Measurements from ENCODE around the gene ERN1.
A peak's percentile ranks its signal among the peaks of the same experiment; 100 is the strongest.
"Not testable (repeated sequence)": the region's sequence is repeated elsewhere in the genome, so short reads cannot be mapped to it uniquely, and the experiment has no call there.

ERN1 gene

DNA sequence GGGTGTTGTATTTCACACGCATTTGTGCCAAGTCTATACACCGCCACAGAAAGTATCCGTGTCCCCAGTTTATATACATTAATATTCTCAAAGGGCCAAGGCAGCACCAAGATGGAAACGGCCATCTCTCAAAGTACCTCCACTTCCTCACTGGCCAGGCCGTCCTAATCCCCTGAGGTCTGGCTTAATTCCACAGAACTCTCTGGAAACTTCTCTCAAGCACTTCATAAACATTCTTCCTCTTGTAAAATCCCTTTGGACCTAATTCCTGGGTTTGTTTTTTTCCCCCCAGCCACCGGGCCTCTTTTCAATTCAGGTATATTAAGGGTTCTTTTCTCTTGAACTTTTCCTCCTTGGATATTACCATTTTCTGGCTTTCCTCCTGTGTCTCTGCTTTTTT is 5.1 kb upstream of the ERN1 start:
- DNase-seq (ENCODE audit: low read depth in 2 of 2), result no peak

DNA sequence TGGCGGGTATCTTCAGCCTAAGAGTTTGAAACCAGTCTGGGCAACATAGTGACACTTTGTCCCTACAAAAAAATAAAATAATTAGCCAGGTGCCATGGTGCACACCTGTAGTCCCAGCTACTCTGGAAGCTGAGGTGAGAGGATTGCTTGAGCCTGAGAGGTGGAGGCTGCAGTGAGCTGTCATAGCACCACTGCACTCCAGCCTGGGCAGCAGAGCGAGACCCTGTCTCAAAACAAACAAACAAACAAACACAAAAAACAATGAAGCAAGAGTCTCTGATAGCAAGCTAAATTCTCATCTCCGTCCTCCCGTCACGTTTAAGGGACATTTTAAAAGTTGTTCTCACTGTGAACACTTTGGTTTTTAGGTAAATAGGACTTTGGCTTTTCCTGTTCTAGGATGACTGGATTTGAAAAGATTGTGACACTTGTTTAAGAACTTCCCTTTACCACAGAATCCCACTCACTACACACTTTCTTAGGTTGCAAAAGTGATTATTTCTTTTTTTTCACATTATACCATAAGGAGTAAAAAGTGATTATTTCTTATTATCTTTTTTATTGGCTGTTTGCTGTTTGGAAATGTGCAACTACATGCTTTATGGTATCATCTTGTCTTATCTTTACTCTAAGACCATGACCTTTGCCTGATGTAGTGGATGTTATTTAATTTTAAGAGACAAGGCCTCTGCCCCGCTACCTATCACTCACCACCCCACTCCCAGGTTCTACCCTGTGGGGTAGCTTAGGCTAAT is 4.4 kb upstream of the ERN1 start:
- DNase-seq (ENCODE audit: low read depth in 2 of 2), result no peak

DNA sequence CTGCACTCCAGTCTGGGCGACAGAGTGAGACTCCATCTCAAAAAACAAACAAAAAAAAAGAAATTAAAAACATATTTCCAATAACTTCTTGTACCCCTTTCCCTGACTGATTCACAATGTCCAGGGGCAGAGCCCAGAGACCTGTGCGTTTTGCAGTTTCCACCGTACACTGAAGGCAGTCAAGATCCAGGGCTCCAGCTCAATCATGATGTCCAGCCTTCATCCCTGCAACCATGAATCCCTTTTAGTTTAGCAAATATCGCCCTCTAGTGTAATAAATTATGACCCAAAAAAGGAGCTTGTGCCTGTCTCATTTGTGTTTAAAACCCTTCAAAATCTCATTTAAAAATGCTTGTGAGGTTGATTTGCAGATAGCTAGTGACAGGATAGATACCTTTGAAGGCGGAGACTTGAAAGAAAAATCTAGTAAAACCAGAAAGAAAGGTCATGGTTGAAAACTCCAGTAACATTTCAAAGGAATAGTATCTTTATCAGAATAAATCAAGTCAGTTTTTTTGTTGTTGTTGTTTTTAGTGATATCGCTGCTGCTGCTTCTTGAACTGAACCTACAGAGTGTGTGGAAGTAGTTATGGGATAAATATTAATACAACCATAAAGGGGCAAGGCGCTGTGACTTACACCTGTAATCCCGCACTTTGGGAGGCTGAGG is 3.7 kb upstream of the ERN1 start:
- no peak for DNase-seq (ENCODE audit: low read depth in 2 of 2)

DNA sequence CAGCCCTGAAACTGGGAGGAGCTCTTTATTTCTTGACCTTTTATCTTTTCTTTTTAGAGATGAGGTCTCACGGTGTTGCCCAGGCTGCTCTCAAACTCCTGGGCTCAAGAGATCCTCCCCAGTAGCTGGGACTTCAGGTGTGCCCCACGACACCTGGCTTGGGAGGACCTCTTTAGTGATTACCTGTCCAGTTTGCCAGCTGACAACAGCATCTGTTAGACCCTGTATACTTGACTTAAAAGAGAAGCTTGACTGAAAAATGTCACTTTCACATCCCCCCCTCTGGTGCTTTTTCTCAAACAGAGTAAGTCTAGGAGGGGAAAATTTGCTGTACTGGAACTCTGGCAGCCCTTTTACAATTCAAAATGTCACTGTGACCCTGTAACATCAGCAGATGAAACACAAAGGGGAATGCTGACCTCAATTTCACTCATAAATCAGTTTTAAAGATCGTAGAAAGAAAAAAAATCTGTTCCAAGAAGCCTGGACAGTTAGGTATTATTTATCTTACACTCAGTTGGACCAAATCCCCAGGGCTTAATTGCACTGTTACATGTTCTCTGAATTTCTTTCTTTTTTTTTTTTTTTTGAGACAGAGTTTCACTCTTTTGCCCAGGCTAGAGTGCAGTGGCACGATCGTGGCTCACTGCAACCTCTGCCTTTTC is 1.8 kb upstream of the ERN1 start:
- DNase-seq (ENCODE audit: low read depth in 2 of 2), result no peak

DNA sequence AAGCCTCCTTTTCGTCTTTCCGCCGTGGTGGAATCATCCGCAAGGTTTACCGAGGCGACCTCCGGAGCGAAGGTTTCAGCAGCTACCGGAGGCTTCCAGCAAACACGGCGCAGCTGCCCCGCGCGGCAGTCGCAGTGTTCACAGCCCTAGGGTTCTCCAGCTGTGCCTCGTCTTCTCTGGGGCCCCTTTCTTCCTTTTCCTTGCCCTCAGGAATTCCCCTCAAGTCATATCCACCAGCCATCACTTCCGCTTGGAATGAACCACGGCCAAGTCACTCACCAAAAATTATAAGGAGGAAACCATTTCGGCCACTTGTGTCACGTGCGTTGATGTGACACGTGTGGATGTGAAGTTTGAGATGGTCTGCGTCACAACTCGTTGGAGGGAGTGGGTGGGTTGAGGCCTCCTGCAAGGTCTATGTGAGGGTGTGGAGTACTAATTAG is 636 bp upstream of the ERN1 start:
- peak; percentile 39 to 59 for DNase-seq (ENCODE audit: low read depth in 2 of 2)

DNA sequence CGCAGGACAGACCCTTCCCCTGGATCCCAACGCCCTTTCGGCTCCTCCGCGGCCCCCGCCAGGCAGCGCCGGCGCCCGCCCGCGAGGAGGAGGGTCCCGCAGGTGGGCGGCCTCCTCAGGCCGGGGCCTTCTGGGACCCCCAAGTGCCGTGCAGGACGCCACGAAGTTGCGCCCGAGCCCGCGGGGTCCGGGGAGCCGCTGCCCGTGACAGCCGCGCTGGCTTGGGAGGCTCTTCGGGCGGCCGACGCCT is 504 bp downstream of the ERN1 start:
- DNase-seq (ENCODE audit: low read depth in 2 of 2), result no peak

- DNase-seq (ENCODE audit: low read depth in 2 of 2), result no peak
Observed at GRCh38 chr17:64128787-64129514, 993 bp downstream of the ERN1 start.

DNA sequence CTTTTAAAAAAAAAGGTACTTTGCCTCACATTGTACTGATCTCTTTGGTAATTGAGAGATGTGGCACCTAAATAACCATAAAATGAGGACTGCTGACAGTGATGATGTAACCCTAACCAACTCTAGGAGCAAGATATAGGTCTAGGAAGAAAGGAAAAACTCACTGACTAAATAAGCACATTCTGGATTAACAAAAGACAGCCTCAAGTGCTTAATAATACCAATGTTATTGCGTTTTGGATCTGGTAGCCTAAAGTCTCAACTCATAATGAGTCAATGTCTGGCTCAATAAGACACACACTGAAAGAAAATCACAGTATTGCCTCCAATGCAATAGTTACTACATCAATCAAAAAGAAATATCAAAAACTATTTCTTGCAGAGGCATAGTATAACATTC is 3.0 kb downstream of the ERN1 start:
- no peak for DNase-seq (ENCODE audit: low read depth in 2 of 2)

GRCh38 chr17:64125937-64126336 is 4.0 kb downstream of the ERN1 start:
- DNase-seq (ENCODE audit: low read depth in 2 of 2), result no peak

GRCh38 chr17:64124609-64125008 is 5.3 kb downstream of the ERN1 start:
- DNase-seq (ENCODE audit: low read depth in 2 of 2), result no peak

- no peak for DNase-seq (ENCODE audit: low read depth in 2 of 2)
Observed at GRCh38 chr17:64123114-64123513, 6.8 kb downstream of the ERN1 start.

DNA sequence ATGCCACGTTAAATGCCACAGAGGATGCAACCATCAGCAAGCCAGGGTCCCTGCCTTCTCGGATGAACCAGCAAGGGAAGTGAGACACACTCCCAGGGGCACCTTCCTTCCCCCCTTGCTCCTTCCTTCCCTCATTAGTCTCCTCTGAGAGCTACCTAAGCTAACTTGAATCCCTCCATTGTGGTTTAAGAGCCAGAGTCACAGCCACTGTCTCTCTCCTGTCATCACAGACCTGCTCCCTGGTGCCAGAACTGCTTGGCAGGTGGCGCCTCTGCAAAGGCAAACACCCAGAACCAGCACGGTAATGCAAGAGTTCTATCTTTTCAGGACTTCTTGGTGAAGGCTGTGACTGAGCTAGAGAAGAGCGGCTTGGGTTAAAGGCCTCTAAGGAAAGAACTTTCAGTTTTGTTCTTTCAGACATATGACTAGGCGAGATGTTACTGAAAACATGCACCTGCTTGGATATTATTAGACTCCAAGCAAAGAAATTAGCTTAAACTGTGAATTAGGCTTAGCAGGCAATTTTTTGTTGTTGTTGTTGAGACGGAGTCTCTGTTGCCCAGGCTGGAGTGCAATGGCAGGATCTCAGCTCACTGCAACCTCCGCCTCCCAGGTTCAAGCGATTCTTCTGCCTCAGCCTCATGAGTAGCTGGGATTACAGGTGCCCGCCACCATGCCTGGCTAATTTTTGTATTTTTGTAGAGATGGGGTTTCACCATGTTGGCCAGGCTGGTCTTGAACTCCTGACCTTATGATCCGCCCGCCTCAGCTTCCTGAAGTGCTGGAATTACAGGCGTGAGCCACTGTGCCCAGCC is 8.8 kb downstream of the ERN1 start:
- DNase-seq (ENCODE audit: low read depth in 2 of 2), result not testable (repeated sequence)

- DNase-seq (ENCODE audit: low read depth in 2 of 2), result no peak
Observed at GRCh38 chr17:64120159-64120810, 9.7 kb downstream of the ERN1 start.

- no peak for DNase-seq (ENCODE audit: low read depth in 2 of 2)
Observed at GRCh38 chr17:64117981-64118979, 11.7 kb downstream of the ERN1 start.

GRCh38 chr17:64115822-64116534 is 14.0 kb downstream of the ERN1 start:
- DNase-seq (ENCODE audit: low read depth in 2 of 2), result no peak

GRCh38 chr17:64115043-64115698 is 14.8 kb downstream of the ERN1 start:
- no peak for DNase-seq (ENCODE audit: low read depth in 2 of 2)

- no peak for DNase-seq (ENCODE audit: low read depth in 2 of 2)
Observed at GRCh38 chr17:64113006-64113405, 16.9 kb downstream of the ERN1 start.

DNA sequence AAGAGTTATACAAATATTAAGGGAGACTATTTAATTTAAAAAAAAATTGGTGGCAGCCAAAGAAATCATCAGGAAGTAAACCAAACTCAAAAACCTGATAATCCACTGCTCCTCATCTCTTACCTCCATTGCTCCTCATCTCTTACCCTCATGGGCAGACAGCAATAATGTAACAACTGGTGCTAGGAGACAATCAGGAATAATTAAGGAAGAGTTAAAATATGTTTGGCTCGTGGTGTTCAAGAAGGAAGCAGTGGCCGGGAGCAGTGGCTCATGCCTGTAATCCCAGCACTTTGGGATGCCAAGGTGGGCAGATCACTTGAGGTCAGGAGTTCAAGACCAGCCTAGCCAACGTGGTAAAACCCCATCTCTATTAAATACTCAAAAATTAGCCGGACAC is 18.1 kb downstream of the ERN1 start:
- DNase-seq (ENCODE audit: low read depth in 2 of 2), result no peak

Measured in stimulated activated CD8-positive, alpha-beta memory T cell treated with anti-CD3 and anti-CD28 coated beads, Interleukin-7, amount 100 ng/mL, for 4 hours (primary cell).